Measurements from ENCODE around the gene NCBP1. TPM values are rescaled to one million over a fixed set of nuclear protein-coding genes. Genes with fewer than 3 reads are reported as not detected.

The NCBP1 gene
- total RNA-seq, 4 donors from 2014 or later, result 18.6 to 38.4 (median 24.4) TPM

DNA sequence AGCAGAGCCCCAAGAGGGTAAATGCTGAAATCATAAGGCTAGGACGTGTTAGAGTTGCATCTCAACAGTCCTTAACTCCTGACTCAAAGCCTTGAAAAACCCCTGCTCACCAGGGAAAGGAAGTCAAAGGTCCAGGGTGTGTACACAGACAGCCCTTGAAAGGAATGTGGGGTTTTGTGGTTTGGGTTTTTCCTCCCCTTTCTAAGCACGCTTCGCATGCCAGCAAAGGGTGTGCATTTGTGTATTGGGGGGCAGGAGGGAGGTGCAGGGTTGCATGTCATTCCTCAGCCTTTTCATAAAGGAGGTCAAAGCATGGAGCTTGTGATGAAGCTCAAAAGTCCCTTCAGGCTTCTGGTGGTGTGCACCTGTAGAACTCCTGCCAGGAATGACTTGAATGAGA is 80.8 kb downstream of the NCBP1 start:
- Histone ChIP-seq H3K27ac (no peak overlapping the region), H3K4me3 (no peak overlapping the region), H3K9me3 (no peaks in the 10 kb centered on the region), H3K4me1 (peaks cover 0 to 7% (median 5%) of the 10 kb centered on the region in 4 donors), H3K27me3 (peaks cover 0 to 7% of the 10 kb centered on the region in 2 donors), H3K36me3 (no peaks in the 10 kb centered on the region)
- WGBS, 2 donors, result 37 to 45% methylated on average over 3 of the region's 3 CpGs
- TF ChIP-seq POLR2A (IDR thresholded peaks at IDR 0.05) (no peak), EP300 (IDR thresholded peaks at IDR 0.05) (no peak)
- TF ChIP-seq, protein P1, sequence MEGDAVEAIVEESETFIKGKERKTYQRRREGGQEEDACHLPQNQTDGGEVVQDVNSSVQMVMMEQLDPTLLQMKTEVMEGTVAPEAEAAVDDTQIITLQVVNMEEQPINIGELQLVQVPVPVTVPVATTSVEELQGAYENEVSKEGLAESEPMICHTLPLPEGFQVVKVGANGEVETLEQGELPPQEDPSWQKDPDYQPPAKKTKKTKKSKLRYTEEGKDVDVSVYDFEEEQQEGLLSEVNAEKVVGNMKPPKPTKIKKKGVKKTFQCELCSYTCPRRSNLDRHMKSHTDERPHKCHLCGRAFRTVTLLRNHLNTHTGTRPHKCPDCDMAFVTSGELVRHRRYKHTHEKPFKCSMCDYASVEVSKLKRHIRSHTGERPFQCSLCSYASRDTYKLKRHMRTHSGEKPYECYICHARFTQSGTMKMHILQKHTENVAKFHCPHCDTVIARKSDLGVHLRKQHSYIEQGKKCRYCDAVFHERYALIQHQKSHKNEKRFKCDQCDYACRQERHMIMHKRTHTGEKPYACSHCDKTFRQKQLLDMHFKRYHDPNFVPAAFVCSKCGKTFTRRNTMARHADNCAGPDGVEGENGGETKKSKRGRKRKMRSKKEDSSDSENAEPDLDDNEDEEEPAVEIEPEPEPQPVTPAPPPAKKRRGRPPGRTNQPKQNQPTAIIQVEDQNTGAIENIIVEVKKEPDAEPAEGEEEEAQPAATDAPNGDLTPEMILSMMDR (IDR thresholded peaks at IDR 0.05), result no peak
- DNase-seq (ENCODE audit: low spot score in 2 of 2), result no peak

DNA sequence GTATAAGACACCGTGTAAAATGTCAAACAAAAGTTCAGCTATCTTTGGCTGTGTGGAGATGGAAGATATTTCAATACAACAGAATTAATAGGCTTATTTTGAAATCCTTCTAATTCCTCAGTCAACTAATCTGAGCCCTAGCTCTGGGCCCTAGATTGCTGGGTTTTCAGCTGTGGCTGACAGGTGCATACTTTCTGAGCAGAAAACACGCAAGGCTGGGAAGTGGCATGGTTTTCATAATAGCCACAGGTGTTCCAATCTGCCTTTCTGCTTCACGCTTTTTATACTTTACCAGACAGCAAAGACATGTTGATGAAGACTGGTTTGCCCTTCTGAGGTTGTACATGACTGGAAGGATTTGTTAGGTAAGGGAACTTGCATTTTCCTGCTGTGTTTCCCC is 84.2 kb downstream of the NCBP1 start:
- no peaks in the 10 kb centered on the region for H3K4me1 ChIP-seq
- no peaks in the 10 kb centered on the region for H3K36me3 ChIP-seq
- no peak overlapping the region for H3K4me3 ChIP-seq
- TF ChIP-seq, protein P1 (IDR thresholded peaks at IDR 0.05), result no peak
- TF ChIP-seq EP300 (IDR thresholded peaks at IDR 0.05), result no peak
- no peak for TF ChIP-seq POLR2A (IDR thresholded peaks at IDR 0.05)
- 64 to 75% methylated on average over 3 of the region's 3 CpGs for WGBS, 2 donors
- H3K9me3 ChIP-seq, result peaks cover 0 to 9% (median 0%) of the 10 kb centered on the region in 4 donors
- H3K27ac ChIP-seq, result no peak overlapping the region
- H3K27me3 ChIP-seq, result no peaks in the 10 kb centered on the region
- no peak for DNase-seq (ENCODE audit: low spot score in 2 of 2)

DNA sequence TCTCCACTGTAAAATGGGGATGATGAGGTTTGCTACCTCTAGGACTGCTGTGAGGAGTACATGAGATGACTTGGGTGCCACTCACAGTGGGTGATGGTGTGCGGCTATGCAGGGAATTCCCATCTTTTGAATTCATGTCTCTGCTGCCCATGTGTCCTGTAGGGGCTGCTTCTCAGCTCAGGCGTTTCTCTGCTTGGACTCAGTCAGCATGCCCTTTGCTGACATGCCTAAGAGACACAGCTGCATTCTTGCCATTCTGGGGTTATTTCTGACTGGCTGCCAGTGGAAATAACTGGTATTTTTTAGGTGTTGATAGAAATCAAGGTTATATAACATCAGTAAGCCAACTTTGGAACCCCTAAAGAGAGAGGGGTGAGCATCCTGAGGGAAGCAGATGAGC is 87.8 kb downstream of the NCBP1 start:
- TF ChIP-seq, protein P1 (IDR thresholded peaks at IDR 0.05), result no peak
- TF ChIP-seq EP300 (IDR thresholded peaks at IDR 0.05), result no peak
- Histone ChIP-seq H3K36me3 (no peaks in the 10 kb centered on the region), H3K27ac (no peak overlapping the region), H3K27me3 (no peaks in the 10 kb centered on the region), H3K4me3 (no peak overlapping the region), H3K4me1 (no peaks in the 10 kb centered on the region), H3K9me3 (peaks cover 0 to 9% (median 0%) of the 10 kb centered on the region in 4 donors)
- WGBS, 2 donors, result 68 to 73% methylated on average over 2 of the region's 2 CpGs
- no peak for DNase-seq (ENCODE audit: low spot score in 2 of 2)

DNA sequence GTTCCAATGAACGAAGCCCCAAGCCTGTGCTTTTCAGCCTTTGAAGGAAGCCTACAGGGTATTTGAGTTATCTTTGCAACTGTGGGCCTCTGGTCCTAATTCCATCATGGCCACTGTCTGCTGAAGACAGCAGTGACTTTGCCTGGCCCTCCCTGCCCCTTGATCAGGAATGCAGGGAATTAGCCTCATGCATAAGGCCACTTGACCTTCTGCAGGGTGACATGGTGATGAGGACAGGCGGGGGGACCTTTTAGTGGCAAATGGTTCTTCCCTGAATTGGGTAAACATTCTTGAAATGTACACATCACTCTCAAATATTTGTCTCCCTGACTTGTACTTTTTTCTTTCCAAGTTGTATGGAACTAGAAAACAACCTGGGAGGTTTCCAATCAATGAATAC is 88.7 kb downstream of the NCBP1 start:
- H3K4me3 ChIP-seq, result no peak overlapping the region
- WGBS, 2 donors, result 49 to 72% methylated on average over 2 of the region's 2 CpGs
- H3K4me1 ChIP-seq, result no peaks in the 10 kb centered on the region
- H3K27me3 ChIP-seq, result no peaks in the 10 kb centered on the region
- H3K9me3 ChIP-seq, result peaks cover 0 to 9% (median 0%) of the 10 kb centered on the region in 4 donors
- H3K36me3 ChIP-seq, result no peaks in the 10 kb centered on the region
- TF ChIP-seq, protein P1 (IDR thresholded peaks at IDR 0.05), result no peak
- TF ChIP-seq EP300 (IDR thresholded peaks at IDR 0.05) (no peak), POLR2A (IDR thresholded peaks at IDR 0.05) (no peak)
- no peak for DNase-seq (ENCODE audit: low spot score in 2 of 2)
- H3K27ac ChIP-seq, result no peak overlapping the region

Other genes with a start within 250 kb of the NCBP1 start
- gene TDRD7, start 221.7 kb upstream of the NCBP1 start, total RNA-seq, result 10 to 100 TPM in 3 of 4 donors, 1 to 10 TPM in 1; 9.6 to 18.4 (median 10.8) TPM
- 10 to 100 TPM; 30.0 to 47.0 (median 36.0) TPM for gene TMOD1, start 132.2 kb upstream of the NCBP1 start, total RNA-seq
- 10 to 100 TPM; 14.0 to 54.1 (median 23.6) TPM for gene TSTD2, start 453 bp upstream of the NCBP1 start, total RNA-seq
- gene XPA, start 63.5 kb downstream of the NCBP1 start, total RNA-seq, result 10 to 100 TPM; 16.6 to 27.8 (median 20.0) TPM
- gene FOXE1, start 219.4 kb downstream of the NCBP1 start, total RNA-seq, result not detected

Measured in tibial nerve (tissue), 4 donors.